BE2C (cell line): Measurements from ENCODE around the gene GLTP.

Source experiments
- DNase-seq: peaks from one replicate; pipeline ENCODE4 v3.0.0-alpha.2; 2020
- H3K27me3 ChIP-seq: fragments of 250-450 bp; sonication (Bioruptor Pico); 2 replicates; pipeline ENCODE4 v1.5.1; 2020; ENCODE audit warnings: mild to moderate bottlenecking
- H3K36me3 ChIP-seq: fragments of 250-450 bp; sonication (Bioruptor Pico); 2 replicates; pipeline ENCODE4 v1.5.1; 2020; ENCODE audit warnings: mild to moderate bottlenecking
- H3K4me1 ChIP-seq: fragments of 250-450 bp; sonication (Bioruptor Pico); 2 replicates; pipeline ENCODE4 v1.5.1; 2020
- H3K4me3 ChIP-seq: 2 replicates; pipeline ENCODE4 v1.5.1; 2011; ENCODE audit warnings: low read depth, low read length
- H3K9me3 ChIP-seq: fragments of 250-450 bp; sonication (Bioruptor Pico); 2 replicates; pipeline ENCODE4 v1.5.1; 2020
- CTCF ChIP-seq: IDR thresholded peaks from 2 replicates; pipeline ENCODE4 v1.5.1; 2012; ENCODE audit warnings: mild to moderate bottlenecking, low read depth, low read length

GLTP gene

GRCh38 chr12:109890620-109891170 is 10.4 kb upstream of the GLTP start:
- H3K4me1 ChIP-seq = no peaks in the 10 kb centered on the region
- no peak overlapping the region for H3K4me3 ChIP-seq
- DNase-seq = no peak
- TF ChIP-seq CTCF = no peak
- no peaks in the 10 kb centered on the region for H3K9me3 ChIP-seq
- H3K36me3 ChIP-seq = no peaks in the 10 kb centered on the region
- H3K27me3 ChIP-seq = no peaks in the 10 kb centered on the region

GRCh38 chr12:109888179-109889020 is 8.1 kb upstream of the GLTP start:
- no peak for TF ChIP-seq CTCF
- no peak for DNase-seq

GRCh38 chr12:109885616-109886015 is 5.3 kb upstream of the GLTP start:
- Histone ChIP-seq H3K36me3 (no peaks in the 10 kb centered on the region), H3K27me3 (peaks cover 37% of the 10 kb centered on the region), H3K9me3 (no peaks in the 10 kb centered on the region; the same call in 1 of the 2 replicates), H3K4me3 (no peak overlapping the region), H3K4me1 (peaks cover 4% of the 10 kb centered on the region)
- no peak for TF ChIP-seq CTCF
- DNase-seq = no peak

More at GRCh38 chr12:109888179-109889020, 8.1 kb upstream of the GLTP start:
- H3K9me3 ChIP-seq = no peaks in the 10 kb centered on the region; the same call in 1 of the 2 replicates
- H3K4me3 ChIP-seq = no peak overlapping the region
- H3K4me1 ChIP-seq = no peaks in the 10 kb centered on the region
- H3K27me3 ChIP-seq = peaks cover 13% of the 10 kb centered on the region
- no peaks in the 10 kb centered on the region for H3K36me3 ChIP-seq

- Histone ChIP-seq H3K9me3 (no peaks in the 10 kb centered on the region; the same call in 1 of the 2 replicates), H3K4me3 (no peak overlapping the region), H3K4me1 (peaks cover 4% of the 10 kb centered on the region), H3K36me3 (no peaks in the 10 kb centered on the region), H3K27me3 (peaks cover 44% of the 10 kb centered on the region)
- no peak for TF ChIP-seq CTCF
- DNase-seq = no peak
Measured at GRCh38 chr12:109883461-109883860, 3.1 kb upstream of the GLTP start.

- Histone ChIP-seq H3K4me1 (peaks cover 4% of the 10 kb centered on the region), H3K36me3 (no peaks in the 10 kb centered on the region), H3K9me3 (no peaks in the 10 kb centered on the region; the same call in 1 of the 2 replicates), H3K27me3 (peaks cover 44% of the 10 kb centered on the region), H3K4me3 (no peak overlapping the region)
- DNase-seq = no peak
- no peak for TF ChIP-seq CTCF
Measured at GRCh38 chr12:109881752-109882151, 1.4 kb upstream of the GLTP start.

GRCh38 chr12:109880938-109881337 is 597 bp upstream of the GLTP start:
- Histone ChIP-seq H3K4me3 (peak overlapping the region; percentile 52), H3K27me3 (peaks cover 44% of the 10 kb centered on the region), H3K4me1 (peaks cover 4% of the 10 kb centered on the region), H3K36me3 (no peaks in the 10 kb centered on the region), H3K9me3 (no peaks in the 10 kb centered on the region; the same call in 1 of the 2 replicates)
- no peak for DNase-seq
- no peak for TF ChIP-seq CTCF
